Body of pancreas (tissue), 4 donors: ENCODE results near the gene ANGPTL8.

Experiments
- POLR2A ChIP-seq, 3 donors: fragments of 450-650 bp; IDR thresholded peaks; one replicate each; pipeline ENCODE4 v1.6.1; 2016; ENCODE audit warnings: antibody characterized with exemption in 3 of 3, mild to moderate bottlenecking in 2 of 3
- TF ChIP-seq, protein P1 (sequence below), 7 experiments: fragments of 450-650 bp in 4 of 7; fragments of 200-600 bp in 3 of 7; sonication (generic) in 3 of 7; IDR thresholded peaks; one replicate each; pipeline ENCODE4 v1.5.1; 2016 to 2019; ENCODE audit warnings: antibody characterized with exemption in 7 of 7

DNA sequence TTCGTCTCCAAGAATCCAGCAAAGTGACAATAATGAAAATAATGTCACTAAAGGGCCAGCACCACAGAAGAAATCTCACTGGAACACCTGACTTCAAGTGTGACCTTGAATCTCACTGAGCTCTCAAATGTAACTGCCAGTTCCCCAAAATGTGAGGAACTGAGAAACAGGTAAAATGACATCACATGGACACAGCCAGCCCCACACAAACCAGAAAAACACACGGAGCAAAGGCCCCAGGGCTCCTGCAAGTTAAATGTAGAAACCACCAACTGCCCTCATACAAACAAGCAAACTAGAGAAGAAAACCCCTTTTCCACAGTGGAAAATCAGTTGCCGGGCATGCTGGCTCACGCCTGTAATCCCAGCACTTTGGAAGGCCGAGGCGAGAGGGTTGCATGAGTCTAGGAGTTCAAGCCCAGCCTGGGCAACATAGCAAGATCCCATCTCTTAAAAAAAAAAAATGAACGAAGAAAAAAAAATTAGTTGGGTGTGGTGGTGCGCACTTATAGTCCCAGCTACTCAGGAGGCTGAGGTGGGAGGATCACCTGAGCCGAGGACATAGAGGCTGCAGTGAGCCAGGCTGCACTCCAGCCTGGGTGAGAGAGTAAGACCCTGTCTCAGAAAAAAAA is 33.4 kb upstream of the ANGPTL8 start:
- TF ChIP-seq, protein P1, sequence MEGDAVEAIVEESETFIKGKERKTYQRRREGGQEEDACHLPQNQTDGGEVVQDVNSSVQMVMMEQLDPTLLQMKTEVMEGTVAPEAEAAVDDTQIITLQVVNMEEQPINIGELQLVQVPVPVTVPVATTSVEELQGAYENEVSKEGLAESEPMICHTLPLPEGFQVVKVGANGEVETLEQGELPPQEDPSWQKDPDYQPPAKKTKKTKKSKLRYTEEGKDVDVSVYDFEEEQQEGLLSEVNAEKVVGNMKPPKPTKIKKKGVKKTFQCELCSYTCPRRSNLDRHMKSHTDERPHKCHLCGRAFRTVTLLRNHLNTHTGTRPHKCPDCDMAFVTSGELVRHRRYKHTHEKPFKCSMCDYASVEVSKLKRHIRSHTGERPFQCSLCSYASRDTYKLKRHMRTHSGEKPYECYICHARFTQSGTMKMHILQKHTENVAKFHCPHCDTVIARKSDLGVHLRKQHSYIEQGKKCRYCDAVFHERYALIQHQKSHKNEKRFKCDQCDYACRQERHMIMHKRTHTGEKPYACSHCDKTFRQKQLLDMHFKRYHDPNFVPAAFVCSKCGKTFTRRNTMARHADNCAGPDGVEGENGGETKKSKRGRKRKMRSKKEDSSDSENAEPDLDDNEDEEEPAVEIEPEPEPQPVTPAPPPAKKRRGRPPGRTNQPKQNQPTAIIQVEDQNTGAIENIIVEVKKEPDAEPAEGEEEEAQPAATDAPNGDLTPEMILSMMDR (IDR thresholded peaks at IDR 0.05), result no peak
- no peak for TF ChIP-seq POLR2A (IDR thresholded peaks at IDR 0.05)
